HepG2 (cell line): ENCODE measurements around the gene ARSJ. TPM values are rescaled to one million over a fixed set of nuclear protein-coding genes. Genes with fewer than 3 reads are reported as not detected.

ENCODE experiments used
- ATAC-seq: fragments of 200-7000 bp; cut with Tn5 transposase; 3 replicates; pipeline ENCODE4 v1.9.1; 2020; ENCODE audit warnings: mild to moderate bottlenecking, moderate library complexity
- BruUV-seq: library from RNA; stranded (reverse); fragments of 400-500 nt; replicated peaks from 2 replicates; lab custom pipeline; 2021; lab: Mats Ljungman, UMichigan
- CTCF ChIA-PET: fragments of 300-600 bp; formaldehyde crosslinking; extraction: SDS; loops from one replicate; lab custom pipeline; 2021; ENCODE audit warnings: low total read pairs, inconsistent platforms, low intra/inter-chr PET ratio; lab: Yijun Ruan, JAX
- POLR2A ChIA-PET: fragments of 350-600 bp; sonication (Branson Sonifier 250); formaldehyde crosslinking; loops from one replicate; lab custom pipeline; 2020; ENCODE audit warnings: antibody characterized with exemption, inconsistent platforms; lab: Yijun Ruan, JAX
- DNase-seq: peaks from one replicate; pipeline ENCODE4 v3.0.0-alpha.2; 2015; ENCODE audit warnings: low spot score
- FAIRE-seq: peaks from 3 replicates; lab custom pipeline; 2011; peaks lifted over from hg19 to GRCh38; lab: Jason Lieb, UNC
- H2AFZ ChIP-seq: one replicate; pipeline ENCODE4 v1.6.1; 2011; ENCODE audit warnings: low read length, inconsistent platforms
- H3K27ac ChIP-seq: fragments of 300-600 bp; 3 replicates; pipeline ENCODE4 v1.8.0; 2011; ENCODE audit warnings: mixed run types, mild to moderate bottlenecking, mixed read lengths, low read length, inconsistent platforms; ENCODE audit not compliant: insufficient read depth; ENCODE audit errors: extremely low read length
- H3K27me3 ChIP-seq, 2 experiments: fragments of 200-600 bp in 1 of 2; 2 replicates in 1 of 2; 3 replicates in 1 of 2; pipeline versions ENCODE4 v1.6.0 to v1.8.0; 2011; ENCODE audit warnings: low read length in 2 of 2, mild to moderate bottlenecking in 2 of 2, moderate library complexity in 2 of 2, inconsistent platforms in 1 of 2; ENCODE audit not compliant: insufficient read depth in 2 of 2, control insufficient read depth in 1 of 2
- H3K36me3 ChIP-seq, 2 experiments: fragments of 200-600 bp in 1 of 2; replicated peaks in 1 of 2; 2 replicates in 1 of 2; 3 replicates in 1 of 2; pipeline versions ENCODE4 v1.5.1 to v1.8.0; 2011; ENCODE audit warnings: low read length in 2 of 2, inconsistent platforms in 1 of 2; ENCODE audit not compliant: insufficient read depth in 2 of 2, control insufficient read depth in 1 of 2
- H3K4me1 ChIP-seq: 2 replicates; pipeline ENCODE4 v1.5.1; 2012; ENCODE audit warnings: low read length, inconsistent platforms; ENCODE audit not compliant: insufficient read depth
- H3K4me2 ChIP-seq: 2 replicates; pipeline ENCODE4 v1.6.0; 2011; ENCODE audit warnings: low read depth, low read length, inconsistent platforms
- H3K4me3 ChIP-seq, 3 experiments: fragments of 200-600 bp in 1 of 3; sonication (generic), shearing (Covaris generic) in 1 of 3; replicated peaks in 1 of 3; 2 replicates each; pipeline ENCODE4 v1.5.1; 2011 to 2016; ENCODE audit warnings: low read length in 3 of 3, inconsistent platforms in 2 of 3, low read depth in 2 of 3, mild to moderate bottlenecking in 2 of 3, control low read depth in 1 of 3, mixed read lengths in 1 of 3; ENCODE audit not compliant: insufficient read depth in 1 of 3
- H3K79me2 ChIP-seq: one replicate; pipeline ENCODE4 v1.6.1; 2011; ENCODE audit warnings: low read length, inconsistent platforms; ENCODE audit not compliant: insufficient read depth
- H3K9ac ChIP-seq: 2 replicates; pipeline ENCODE4 v1.6.0; 2011; ENCODE audit warnings: mild to moderate bottlenecking, low read depth, low read length, inconsistent platforms; ENCODE audit not compliant: insufficient read depth
- H3K9me3 ChIP-seq: 2 replicates; pipeline ENCODE4 v1.5.1; 2012; ENCODE audit warnings: mild to moderate bottlenecking, low read length
- H4K20me1 ChIP-seq: 2 replicates; pipeline ENCODE4 v1.6.0; 2011; ENCODE audit warnings: inconsistent platforms, mild to moderate bottlenecking, low read length, moderate library complexity; ENCODE audit not compliant: insufficient read depth
- PREB ChIP-seq: sonication (generic); formaldehyde crosslinking; IDR thresholded peaks from 2 replicates; pipeline ENCODE4 v1.4.0; 2020; ENCODE audit warnings: missing genetic modification reagents
- RARG ChIP-seq: sonication (generic); formaldehyde crosslinking; IDR thresholded peaks from 2 replicates; pipeline ENCODE4 v1.4.0; 2020; ENCODE audit warnings: low read depth, mild to moderate bottlenecking, missing genetic modification reagents
- ZNF749 ChIP-seq: sonication (generic); formaldehyde crosslinking; IDR thresholded peaks from 2 replicates; pipeline ENCODE4 v1.8.0; 2022; ENCODE audit warnings: mild to moderate bottlenecking, missing genetic modification reagents, moderate library complexity, borderline replicate concordance
- ZNF781 ChIP-seq: sonication (generic); formaldehyde crosslinking; IDR thresholded peaks from 2 replicates; pipeline ENCODE4 v1.5.1; 2020; ENCODE audit warnings: borderline replicate concordance, mild to moderate bottlenecking, missing genetic modification reagents; ENCODE audit errors: not compliant biosample characterization
- WGBS: methylation state at CpG from one replicate; pipeline ENCODE4 v1.1.6; 2017; ENCODE audit warnings: low lambda C conversion rate; 5-methylcytosine and 5-hydroxymethylcytosine counted together
- in situ Hi-C: cut with HindIII; loops from 2 replicates; pipeline ENCODE4 v1.10.0; 2017; ENCODE audit warnings: low pct_unique_long_range_greater_than_20kb; ENCODE audit not compliant: extremely low pct_ligation_motif_present
- intact Hi-C: fragments of 100-400 bp; cut with micrococcal nuclease; formaldehyde crosslinking; loops from one replicate; pipeline ENCODE4 v1.10.0; 2022; ENCODE audit not compliant: unreplicated experiment
- polyA plus RNA-seq, 8 experiments: library from polyadenylated mRNA; depleted of rRNA in 3 of 8; stranded (reverse) in 7 of 8; unstranded in 1 of 8; fragments of >200 nt; fragmentation: Illumina TruSeq in 4 of 8; extraction: Trizol in 4 of 8; gene quantifications; 2 replicates each; pipeline versions ENCODE4 v1.2.1 to v1.2.3, GENCODE V29; 2011 to 2016; ENCODE audit warnings: low read depth in 4 of 8, missing spikeins in 1 of 8, mixed read lengths in 1 of 8; ENCODE audit not compliant: insufficient read depth in 1 of 8
- total RNA-seq, 5 experiments: library from RNA; depleted of rRNA; stranded (reverse); fragments of >200 nt; fragmentation: Illumina TruSeq; extraction: Trizol; gene quantifications; 2 replicates each; pipeline ENCODE4 v1.2.3, GENCODE V29; 2016; ENCODE audit warnings: low read depth in 1 of 5
- TF ChIP-seq, protein P1 (sequence below): sonication (generic); formaldehyde crosslinking; IDR thresholded peaks from 2 replicates; pipeline ENCODE4 v1.4.0; 2020; ENCODE audit warnings: missing genetic modification reagents

ARSJ gene
- total and polyA plus RNA-seq, 2 of the 13 experiments (the other 11 are each of a cell fraction or from before 2014, with no cell fraction given): not detected

GRCh38 chr4:113882668-113883067 lies 96.8 kb downstream of the ARSJ start (continued):
- TF ChIP-seq ZNF781: no peak

DNA sequence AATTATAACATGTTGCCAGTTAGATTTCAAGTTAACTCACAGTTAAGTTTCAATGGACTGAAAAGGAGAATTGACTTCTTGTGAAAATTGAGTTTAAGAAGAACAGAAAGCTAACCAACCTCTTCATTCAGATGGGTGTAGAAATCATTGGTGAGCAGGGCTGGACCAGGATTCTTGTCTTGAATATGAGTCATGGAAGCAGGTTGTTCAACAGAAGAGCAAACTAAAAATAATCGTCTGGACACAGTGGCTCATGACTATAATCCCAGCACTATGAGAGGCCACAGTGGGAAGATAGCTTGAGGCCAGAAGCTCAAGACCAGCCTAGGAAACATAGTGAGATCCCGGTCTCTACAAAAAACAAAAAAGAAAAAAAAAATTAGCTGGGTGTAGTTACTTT lies 98.2 kb downstream of the ARSJ start:
- ATAC-seq (no peak), FAIRE-seq (no peak), DNase-seq (no peak)
- ChIA-PET POLR2A (no interaction called here), CTCF (no interaction called here)
- 38% methylated on average over 2 of the region's 2 CpGs for WGBS
- Histone ChIP-seq H3K27ac (no peak overlapping the region), H3K27me3 (no peaks in the 10 kb centered on the region), H4K20me1 (no peaks in the 10 kb centered on the region), H3K36me3 (no peaks in the 10 kb centered on the region), H2AFZ (no peak overlapping the region), H3K9me3 (no peaks in the 10 kb centered on the region), H3K4me1 (no peaks in the 10 kb centered on the region), H3K4me2 (no peak overlapping the region), H3K4me3 (no peak overlapping the region), H3K79me2 (no peaks in the 10 kb centered on the region), H3K9ac (no peak overlapping the region)
- in situ Hi-C loops (no loop called here), intact Hi-C loops (no loop called here)
- TF ChIP-seq ZNF749 (CRISPR knock-in tag) (no peak), PREB (no peak), RARG (CRISPR knock-in tag) (no peak)
- TF ChIP-seq, protein P1, sequence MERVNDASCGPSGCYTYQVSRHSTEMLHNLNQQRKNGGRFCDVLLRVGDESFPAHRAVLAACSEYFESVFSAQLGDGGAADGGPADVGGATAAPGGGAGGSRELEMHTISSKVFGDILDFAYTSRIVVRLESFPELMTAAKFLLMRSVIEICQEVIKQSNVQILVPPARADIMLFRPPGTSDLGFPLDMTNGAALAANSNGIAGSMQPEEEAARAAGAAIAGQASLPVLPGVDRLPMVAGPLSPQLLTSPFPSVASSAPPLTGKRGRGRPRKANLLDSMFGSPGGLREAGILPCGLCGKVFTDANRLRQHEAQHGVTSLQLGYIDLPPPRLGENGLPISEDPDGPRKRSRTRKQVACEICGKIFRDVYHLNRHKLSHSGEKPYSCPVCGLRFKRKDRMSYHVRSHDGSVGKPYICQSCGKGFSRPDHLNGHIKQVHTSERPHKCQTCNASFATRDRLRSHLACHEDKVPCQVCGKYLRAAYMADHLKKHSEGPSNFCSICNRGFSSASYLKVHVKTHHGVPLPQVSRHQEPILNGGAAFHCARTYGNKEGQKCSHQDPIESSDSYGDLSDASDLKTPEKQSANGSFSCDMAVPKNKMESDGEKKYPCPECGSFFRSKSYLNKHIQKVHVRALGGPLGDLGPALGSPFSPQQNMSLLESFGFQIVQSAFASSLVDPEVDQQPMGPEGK (CRISPR knock-in tag): no peak
- no TSS peak for BruUV-seq
